Measurements from ENCODE around the gene WDR72.
"Not testable (repeated sequence)": the region's sequence is repeated elsewhere in the genome, so short reads cannot be mapped to it uniquely, and the experiment has no call there.

Gene WDR72

GRCh38 chr15:53747501-53748068 lies 11.9 kb downstream of the WDR72 start:
- no peaks in the 10 kb centered on the region for H3K27me3 Mint-ChIP-seq
- peaks cover 6 to 8% of the 10 kb centered on the region in 2 donors for H3K9me3 Mint-ChIP-seq
- no peaks in the 10 kb centered on the region for H3K4me1 Mint-ChIP-seq (ENCODE audit: low read depth in 2 of 2)
- no peak for DNase-seq
- no peak for ATAC-seq (replicated peaks)
- H3K36me3 Mint-ChIP-seq (ENCODE audit: insufficient read depth) = no peaks in the 10 kb centered on the region
- no peak overlapping the region for H3K4me3 Mint-ChIP-seq
- H3K27ac Mint-ChIP-seq = no peak overlapping the region

DNA sequence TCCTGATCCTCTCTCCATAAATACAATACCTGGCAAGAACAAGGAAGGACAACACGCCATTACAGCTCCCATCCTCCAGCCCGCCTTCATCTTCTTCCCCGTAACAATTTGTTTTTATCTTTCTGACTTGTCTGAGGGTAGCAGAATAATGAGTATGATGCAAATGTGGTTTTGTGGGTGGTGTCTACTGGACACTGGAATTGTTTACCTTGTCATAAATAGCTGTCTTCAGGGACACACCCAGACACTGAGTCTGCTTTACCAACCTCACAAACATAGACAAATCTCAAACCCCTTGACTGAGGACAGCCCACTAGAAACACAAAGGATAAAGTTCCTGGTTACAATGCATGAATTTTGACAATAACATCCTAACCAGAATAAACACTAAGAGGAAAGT lies 13.4 kb downstream of the WDR72 start:
- DNase-seq = no peak
- Mint-ChIP-seq H3K9me3 (peaks cover 6 to 8% of the 10 kb centered on the region in 2 donors), H3K27me3 (no peaks in the 10 kb centered on the region), H3K4me1 (ENCODE audit: low read depth in 2 of 2) (no peaks in the 10 kb centered on the region), H3K27ac (no peak overlapping the region), H3K36me3 (ENCODE audit: insufficient read depth) (no peaks in the 10 kb centered on the region), H3K4me3 (no peak overlapping the region)
- no peak for ATAC-seq (replicated peaks)

GRCh38 chr15:53739651-53740050 lies 19.8 kb downstream of the WDR72 start:
- Mint-ChIP-seq H3K4me3 (no peak overlapping the region), H3K9me3 (no peaks in the 10 kb centered on the region), H3K4me1 (ENCODE audit: low read depth in 2 of 2) (no peaks in the 10 kb centered on the region), H3K27ac (no peak overlapping the region), H3K36me3 (ENCODE audit: insufficient read depth) (no peaks in the 10 kb centered on the region), H3K27me3 (peaks cover 0 to 4% of the 10 kb centered on the region in 2 donors)
- ATAC-seq (replicated peaks) = no peak
- DNase-seq = no peak

DNA sequence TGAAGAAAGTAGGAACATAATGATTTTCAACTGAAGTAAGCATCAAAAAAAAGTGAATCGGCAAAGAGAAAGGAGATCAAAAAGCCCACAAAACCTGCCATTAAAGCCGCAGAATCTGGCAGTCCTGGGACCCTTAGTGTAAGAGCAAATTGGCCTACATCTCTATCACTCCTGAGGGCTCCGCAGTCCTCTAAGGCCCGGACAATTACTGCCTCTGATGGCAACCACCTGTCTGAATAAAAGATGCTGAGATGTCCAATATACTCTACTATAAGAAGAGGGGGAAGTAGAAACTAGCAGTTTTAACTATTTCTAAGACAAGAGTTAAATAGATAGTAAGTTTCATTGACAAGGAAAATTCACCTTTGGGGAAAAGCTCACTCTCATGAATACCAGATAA lies 20.3 kb downstream of the WDR72 start:
- no peak for ATAC-seq (replicated peaks)
- H3K36me3 Mint-ChIP-seq (ENCODE audit: insufficient read depth) = no peaks in the 10 kb centered on the region
- no peaks in the 10 kb centered on the region for H3K9me3 Mint-ChIP-seq

DNA sequence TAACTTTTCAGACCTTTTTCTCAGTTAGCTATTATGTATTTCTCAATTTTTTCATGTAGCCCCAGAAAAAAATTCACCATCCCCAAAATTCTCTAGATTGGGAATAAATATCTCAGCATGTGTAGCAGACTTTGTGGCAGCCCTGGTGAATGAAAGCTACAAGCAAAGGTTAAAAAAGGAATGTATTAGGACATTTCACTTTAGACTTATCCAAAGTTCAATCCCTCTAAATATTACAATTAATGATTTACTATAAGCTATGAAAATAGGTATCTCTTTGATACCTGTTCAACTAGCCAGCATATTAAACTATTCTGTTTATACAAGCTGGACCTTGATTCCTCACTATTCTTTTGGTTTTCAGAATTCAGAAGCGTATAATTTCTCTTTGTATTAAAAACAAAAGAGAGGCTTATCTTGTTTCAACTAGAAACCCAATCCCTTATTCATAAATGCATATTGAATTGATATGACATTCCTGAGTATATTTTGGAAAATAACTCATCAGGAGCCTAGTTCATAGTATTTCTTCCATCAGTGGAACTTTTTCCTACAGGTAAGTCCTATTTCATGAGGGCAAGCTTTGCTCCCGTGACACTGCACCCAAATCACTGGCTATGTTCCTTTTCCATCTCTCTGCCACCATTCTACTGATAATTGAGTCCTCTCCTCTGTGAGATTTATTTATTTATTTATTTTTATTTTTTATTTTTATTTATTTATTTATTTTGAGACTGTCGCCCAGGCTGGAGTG lies 38.0 kb downstream of the WDR72 start:
- H3K36me3 Mint-ChIP-seq (ENCODE audit: insufficient read depth) = no peaks in the 10 kb centered on the region
- H3K27ac Mint-ChIP-seq = no peak overlapping the region
- H3K4me3 Mint-ChIP-seq = no peak overlapping the region
- ATAC-seq (replicated peaks) (no peak), DNase-seq (no peak)
- H3K27me3 Mint-ChIP-seq = no peaks in the 10 kb centered on the region
- peaks cover 0 to 4% of the 10 kb centered on the region in 2 donors for H3K9me3 Mint-ChIP-seq
- H3K4me1 Mint-ChIP-seq (ENCODE audit: low read depth in 2 of 2) = no peaks in the 10 kb centered on the region

More for the DNA sequence above, 20.3 kb downstream of the WDR72 start:
- H3K27ac Mint-ChIP-seq = no peak overlapping the region
- peaks cover 0 to 4% of the 10 kb centered on the region in 2 donors for H3K27me3 Mint-ChIP-seq
- H3K4me3 Mint-ChIP-seq = no peak overlapping the region
- no peak for DNase-seq
- no peaks in the 10 kb centered on the region for H3K4me1 Mint-ChIP-seq (ENCODE audit: low read depth in 2 of 2)

DNA sequence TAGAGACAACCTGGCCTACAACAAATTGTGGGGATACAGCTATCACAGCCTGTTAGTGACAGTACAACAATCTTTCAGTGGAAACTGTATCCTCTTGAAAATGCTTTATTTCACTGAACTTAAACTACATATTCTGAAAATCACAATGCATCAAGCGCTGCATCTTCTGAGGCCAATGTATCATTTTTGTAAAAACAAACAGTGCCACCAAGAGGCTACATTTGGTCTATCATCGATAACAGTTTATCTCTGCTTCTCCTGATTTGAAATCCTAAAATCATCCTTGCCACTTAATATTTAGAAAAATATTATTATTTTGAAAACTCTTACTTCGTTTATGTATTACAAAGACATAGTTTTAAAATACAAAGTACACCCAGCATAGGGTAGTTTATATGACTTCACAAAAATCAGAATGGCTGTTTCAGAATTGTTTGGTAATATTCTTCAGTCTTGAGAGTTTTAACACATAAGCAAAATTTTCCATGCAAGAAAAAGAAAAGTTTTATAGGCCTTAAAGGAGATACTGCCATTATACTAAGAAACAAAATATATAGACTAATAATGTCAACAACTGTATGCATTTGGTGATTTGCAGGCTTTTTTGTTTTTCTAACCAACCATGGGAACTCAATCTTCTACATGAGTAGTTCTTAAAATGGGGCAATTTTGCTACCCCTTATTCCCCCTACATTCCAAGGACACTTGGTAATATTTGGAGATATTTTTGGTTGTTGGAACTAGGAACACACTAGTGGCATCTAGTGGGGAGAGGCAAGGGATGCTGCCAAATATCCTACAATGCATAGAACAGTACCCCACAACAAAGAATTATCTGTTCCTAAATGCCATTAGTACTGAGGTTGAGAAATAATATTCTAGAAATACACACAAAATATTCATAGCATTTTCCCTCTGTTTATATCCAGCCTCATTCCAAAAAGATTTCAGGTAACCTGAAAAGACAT lies 42.3 kb downstream of the WDR72 start:
- no peaks in the 10 kb centered on the region for H3K36me3 Mint-ChIP-seq (ENCODE audit: insufficient read depth)

GRCh38 chr15:53713218-53713617 lies 46.2 kb downstream of the WDR72 start:
- Mint-ChIP-seq H3K36me3 (ENCODE audit: insufficient read depth) (no peaks in the 10 kb centered on the region), H3K27me3 (peaks cover 0 to 2% of the 10 kb centered on the region in 2 donors), H3K27ac (no peak overlapping the region), H3K4me3 (no peak overlapping the region), H3K4me1 (ENCODE audit: low read depth in 2 of 2) (no peaks in the 10 kb centered on the region), H3K9me3 (peaks cover 0 to under 1% of the 10 kb centered on the region in 2 donors)
- no peak for DNase-seq
- no peak for ATAC-seq (replicated peaks)

More for the DNA sequence above, 42.3 kb downstream of the WDR72 start:
- H3K27me3 Mint-ChIP-seq = no peaks in the 10 kb centered on the region
- DNase-seq = no peak
- H3K27ac Mint-ChIP-seq = no peak overlapping the region
- ATAC-seq (replicated peaks) = no peak
- H3K9me3 Mint-ChIP-seq = no peaks in the 10 kb centered on the region
- H3K4me3 Mint-ChIP-seq = no peak overlapping the region
- no peaks in the 10 kb centered on the region for H3K4me1 Mint-ChIP-seq (ENCODE audit: low read depth in 2 of 2)

DNA sequence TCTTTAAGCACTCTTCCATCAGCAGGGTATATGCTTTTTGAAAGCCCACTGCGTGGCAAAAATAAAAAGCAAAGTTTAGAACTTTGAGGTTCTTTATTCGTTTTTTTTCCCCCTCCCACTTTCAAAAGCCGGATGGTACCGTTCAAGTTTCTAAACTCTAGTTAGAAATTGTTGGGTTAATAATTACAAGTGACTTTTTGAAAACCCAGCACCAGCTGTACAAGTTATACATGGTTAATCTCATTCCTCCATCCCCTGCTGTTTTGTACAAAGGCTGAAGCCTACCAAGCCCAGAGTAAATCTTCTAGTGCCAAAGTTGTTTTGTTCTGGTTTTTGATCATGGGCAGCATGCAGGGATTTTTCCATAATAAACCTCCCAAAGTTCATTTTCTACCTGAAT lies 48.6 kb downstream of the WDR72 start:
- H3K4me1 Mint-ChIP-seq (ENCODE audit: low read depth in 2 of 2) = no peaks in the 10 kb centered on the region
- DNase-seq (no peak), ATAC-seq (replicated peaks) (no peak)
- H3K36me3 Mint-ChIP-seq (ENCODE audit: insufficient read depth) = no peaks in the 10 kb centered on the region
- H3K4me3 Mint-ChIP-seq = no peak overlapping the region
- peaks cover 6 to 10% of the 10 kb centered on the region in 2 donors for H3K27me3 Mint-ChIP-seq
- no peak overlapping the region for H3K27ac Mint-ChIP-seq
- peaks cover 4 to 7% of the 10 kb centered on the region in 2 donors for H3K9me3 Mint-ChIP-seq

- Mint-ChIP-seq H3K27me3 (peaks cover 6 to 10% of the 10 kb centered on the region in 2 donors), H3K9me3 (peaks cover 4 to 7% of the 10 kb centered on the region in 2 donors), H3K4me1 (ENCODE audit: low read depth in 2 of 2) (no peaks in the 10 kb centered on the region), H3K4me3 (no peak overlapping the region), H3K27ac (no peak overlapping the region), H3K36me3 (ENCODE audit: insufficient read depth) (no peaks in the 10 kb centered on the region)
- DNase-seq = no peak
- no peak for ATAC-seq (replicated peaks)
Measured at GRCh38 chr15:53709821-53710220, 49.6 kb downstream of the WDR72 start.

GRCh38 chr15:53695365-53695764 lies 64.1 kb downstream of the WDR72 start:
- Mint-ChIP-seq H3K27me3 (no peaks in the 10 kb centered on the region), H3K36me3 (ENCODE audit: insufficient read depth) (no peaks in the 10 kb centered on the region), H3K9me3 (peaks cover 0 to 4% of the 10 kb centered on the region in 2 donors), H3K27ac (no peak overlapping the region), H3K4me3 (no peak overlapping the region), H3K4me1 (ENCODE audit: low read depth in 2 of 2) (no peaks in the 10 kb centered on the region)
- no peak for ATAC-seq (replicated peaks)
- DNase-seq = no peak

GRCh38 chr15:53694476-53694874 lies 65.0 kb downstream of the WDR72 start:
- H3K4me1 Mint-ChIP-seq (ENCODE audit: low read depth in 2 of 2) = no peaks in the 10 kb centered on the region
- H3K27me3 Mint-ChIP-seq = no peaks in the 10 kb centered on the region
- no peaks in the 10 kb centered on the region for H3K36me3 Mint-ChIP-seq (ENCODE audit: insufficient read depth)

DNA sequence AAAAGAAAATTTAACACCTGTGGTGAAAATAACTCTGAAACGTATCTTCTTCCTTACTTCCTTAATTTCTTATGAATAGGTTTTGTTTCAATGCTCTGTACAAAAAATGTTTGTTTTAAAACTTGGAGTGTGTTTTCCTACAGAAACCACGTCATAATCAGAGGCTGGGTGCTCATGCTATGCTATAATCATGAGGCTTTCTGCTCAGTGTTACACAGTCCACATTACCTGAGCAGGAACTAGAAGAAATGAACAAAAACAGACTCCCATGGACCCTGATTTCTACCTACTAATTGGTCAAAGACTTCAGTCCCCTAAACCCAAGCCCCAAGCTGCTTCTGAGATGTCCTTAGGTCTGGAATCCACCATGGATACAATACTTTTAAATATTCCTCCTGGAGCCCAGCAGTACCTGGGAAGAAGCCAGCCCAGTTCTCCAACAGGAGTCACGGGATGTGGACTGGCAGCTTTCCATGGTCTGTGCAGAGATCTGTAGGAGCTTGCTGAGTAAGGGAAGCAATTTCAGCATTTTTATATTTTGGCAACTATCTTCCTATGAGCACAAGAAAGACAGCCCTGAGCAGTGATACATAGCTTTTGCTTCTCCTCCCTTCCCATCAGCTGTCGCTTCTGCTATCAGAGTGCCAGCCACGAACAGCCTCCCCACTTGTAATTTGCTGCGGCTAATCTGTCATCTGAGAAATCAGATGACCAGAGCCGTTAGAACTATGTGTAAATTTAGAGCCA lies 65.6 kb downstream of the WDR72 start:
- no peak overlapping the region for H3K27ac Mint-ChIP-seq
- H3K9me3 Mint-ChIP-seq = peaks cover 0 to 3% of the 10 kb centered on the region in 2 donors
- no peak overlapping the region for H3K4me3 Mint-ChIP-seq
- no peaks in the 10 kb centered on the region for H3K36me3 Mint-ChIP-seq (ENCODE audit: insufficient read depth)
- H3K4me1 Mint-ChIP-seq (ENCODE audit: low read depth in 2 of 2) = no peaks in the 10 kb centered on the region
- DNase-seq (no peak), ATAC-seq (replicated peaks) (no peak)
- no peaks in the 10 kb centered on the region for H3K27me3 Mint-ChIP-seq

More at GRCh38 chr15:53694476-53694874, 65.0 kb downstream of the WDR72 start:
- no peak for ATAC-seq (replicated peaks)
- no peak overlapping the region for H3K4me3 Mint-ChIP-seq
- no peak overlapping the region for H3K27ac Mint-ChIP-seq
- peaks cover 0 to 3% of the 10 kb centered on the region in 2 donors for H3K9me3 Mint-ChIP-seq
- DNase-seq = no peak

DNA sequence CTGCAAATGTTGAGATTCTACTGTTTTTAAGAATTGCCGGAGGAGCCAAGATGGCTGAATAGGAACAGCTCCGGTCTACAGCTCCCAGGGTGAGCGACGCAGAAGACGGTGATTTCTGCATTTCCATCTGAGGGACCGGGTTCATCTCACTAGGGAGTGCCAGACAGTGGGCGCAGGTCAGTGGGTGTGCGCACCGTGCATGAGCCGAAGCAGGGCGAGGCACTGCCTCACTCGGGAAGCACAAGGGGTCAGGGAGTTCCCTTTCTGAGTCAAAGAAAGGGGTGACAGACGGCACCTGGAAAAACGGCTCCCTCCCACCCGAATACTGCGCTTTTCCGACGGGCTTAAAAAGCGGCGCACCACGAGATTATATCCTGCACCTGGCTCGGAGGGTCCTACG lies 75.3 kb downstream of the WDR72 start:
- H3K27ac Mint-ChIP-seq; H3K36me3 Mint-ChIP-seq (ENCODE audit: insufficient read depth); H3K27me3 Mint-ChIP-seq; DNase-seq; H3K4me1 Mint-ChIP-seq (ENCODE audit: low read depth in 2 of 2); H3K9me3 Mint-ChIP-seq; H3K4me3 Mint-ChIP-seq; ATAC-seq (replicated peaks): not testable (repeated sequence)
